Measurements from ENCODE around the gene MUS81. TPM values are rescaled to one million over a fixed set of nuclear protein-coding genes. Genes with fewer than 3 reads are reported as not detected.

MUS81 gene
- total and polyA plus RNA-seq, 9 of the 15 experiments (the other 6 are each of a cell fraction or from before 2014, with no cell fraction given): 13.4 to 118 (median 53.7) TPM

DNA sequence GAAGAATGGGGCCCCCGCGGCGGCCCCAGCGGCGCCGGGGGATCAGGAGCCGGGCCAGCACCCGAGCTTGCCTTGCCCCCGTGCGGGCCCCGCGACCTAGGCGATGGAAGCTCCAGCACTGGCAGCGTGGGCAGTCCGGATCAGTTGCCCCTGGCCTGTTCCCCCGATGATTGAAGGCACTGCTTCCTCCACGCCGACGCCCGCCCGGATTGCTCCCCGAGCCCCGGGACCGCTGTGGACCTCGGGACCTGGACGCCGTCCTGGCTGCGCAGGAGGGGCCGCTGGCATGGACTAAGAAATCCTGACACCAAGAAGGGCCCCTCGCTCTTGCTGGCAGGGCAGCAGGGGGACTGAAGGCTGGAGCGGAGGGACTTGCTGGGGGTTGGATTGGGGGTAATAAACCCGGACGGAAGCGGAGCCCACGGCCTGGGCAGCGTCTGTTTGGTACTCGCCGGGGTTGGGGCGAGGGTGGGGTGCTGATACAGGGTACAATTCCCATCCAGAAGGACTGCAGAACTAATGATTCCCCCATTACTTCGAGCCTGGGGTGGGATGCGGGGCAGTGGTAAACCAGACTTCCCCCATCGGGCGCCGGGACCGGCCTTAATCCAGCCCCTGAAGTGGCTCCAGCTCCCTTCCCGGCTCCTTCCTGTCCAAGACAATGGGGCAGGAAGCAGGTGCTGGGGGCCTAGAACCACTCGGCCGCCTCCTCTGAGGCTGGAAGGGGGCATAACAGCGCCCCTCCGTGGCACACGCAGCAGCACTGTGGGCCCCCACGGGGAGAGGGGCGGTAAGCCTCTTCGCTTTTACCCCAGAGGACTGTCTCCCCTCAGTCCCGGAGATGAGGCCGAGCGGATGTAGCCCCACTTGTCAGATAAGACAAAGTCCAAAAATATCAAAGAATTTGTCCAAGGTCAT, 31.2 kb downstream of the MUS81 start (continued):
- TF ChIP-seq ATF1 (CRISPR knock-in tag; IDR thresholded peaks at IDR 0.05) (no peak), ATF1 (tag; IDR thresholded peaks at IDR 0.05) (no peak), ARNT (IDR thresholded peaks at IDR 0.05) (no peak), RBM17 (IDR thresholded peaks at IDR 0.05; ENCODE audit: borderline replicate concordance, low read depth, low read length) (no peak), ARHGAP35 (IDR thresholded peaks at IDR 0.05; ENCODE audit: partially characterized antibody) (no peak), SMARCE1 (IDR thresholded peaks at IDR 0.05) (peak; percentile 28; the same call in 1 of the 2 replicates), SRSF7 (optimal IDR thresholded peaks at IDR 0.05; ENCODE audit: low read depth, low read length) (no peak), RB1 (IDR thresholded peaks at IDR 0.05; ENCODE audit: low read depth) (peak; percentile 71), ZNF253 (CRISPR knock-in tag; conservative IDR thresholded peaks at IDR 0.05) (no peak), CCNT2 (IDR thresholded peaks at IDR 0.05; ENCODE audit: borderline replicate concordance, extremely low read depth, insufficient read length, low read depth, low read length) (peak; percentile 72), BDP1 (IDR thresholded peaks at IDR 0.05; ENCODE audit: insufficient read depth, insufficient read length) (no peak), ZNF584 (CRISPR knock-in tag; IDR thresholded peaks at IDR 0.05; ENCODE audit: low read depth) (no peak), CHD1 (IDR thresholded peaks at IDR 0.05; ENCODE audit: low read length) (peak; percentile 11), HSF4 (CRISPR knock-in tag; IDR thresholded peaks at IDR 0.05; ENCODE audit: borderline replicate concordance) (no peak), KDM4B (IDR thresholded peaks at IDR 0.05; ENCODE audit: borderline replicate concordance in 2 of 2, low read depth in 1 of 2) (no peak), GTF2E2 (tag; IDR thresholded peaks at IDR 0.05) (peak; percentile 13; the same call in 1 of the 2 replicates), PRPF4 (IDR thresholded peaks at IDR 0.05; ENCODE audit: insufficient read depth, low read depth, low read length, poor library complexity, severe bottlenecking) (peak; percentile 23), ZFX (CRISPR knock-in tag; IDR thresholded peaks at IDR 0.05) (peak; percentile 36; the same call in 1 of the 2 replicates)
- TF ChIP-seq, protein P1, sequence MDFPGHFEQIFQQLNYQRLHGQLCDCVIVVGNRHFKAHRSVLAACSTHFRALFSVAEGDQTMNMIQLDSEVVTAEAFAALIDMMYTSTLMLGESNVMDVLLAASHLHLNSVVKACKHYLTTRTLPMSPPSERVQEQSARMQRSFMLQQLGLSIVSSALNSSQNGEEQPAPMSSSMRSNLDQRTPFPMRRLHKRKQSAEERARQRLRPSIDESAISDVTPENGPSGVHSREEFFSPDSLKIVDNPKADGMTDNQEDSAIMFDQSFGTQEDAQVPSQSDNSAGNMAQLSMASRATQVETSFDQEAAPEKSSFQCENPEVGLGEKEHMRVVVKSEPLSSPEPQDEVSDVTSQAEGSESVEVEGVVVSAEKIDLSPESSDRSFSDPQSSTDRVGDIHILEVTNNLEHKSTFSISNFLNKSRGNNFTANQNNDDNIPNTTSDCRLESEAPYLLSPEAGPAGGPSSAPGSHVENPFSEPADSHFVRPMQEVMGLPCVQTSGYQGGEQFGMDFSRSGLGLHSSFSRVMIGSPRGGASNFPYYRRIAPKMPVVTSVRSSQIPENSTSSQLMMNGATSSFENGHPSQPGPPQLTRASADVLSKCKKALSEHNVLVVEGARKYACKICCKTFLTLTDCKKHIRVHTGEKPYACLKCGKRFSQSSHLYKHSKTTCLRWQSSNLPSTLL (IDR thresholded peaks at IDR 0.05): no peak
- TF ChIP-seq, protein P2, sequence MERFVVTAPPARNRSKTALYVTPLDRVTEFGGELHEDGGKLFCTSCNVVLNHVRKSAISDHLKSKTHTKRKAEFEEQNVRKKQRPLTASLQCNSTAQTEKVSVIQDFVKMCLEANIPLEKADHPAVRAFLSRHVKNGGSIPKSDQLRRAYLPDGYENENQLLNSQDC (CRISPR knock-in tag; IDR thresholded peaks at IDR 0.05): no peak
- TF ChIP-seq, protein P3, sequence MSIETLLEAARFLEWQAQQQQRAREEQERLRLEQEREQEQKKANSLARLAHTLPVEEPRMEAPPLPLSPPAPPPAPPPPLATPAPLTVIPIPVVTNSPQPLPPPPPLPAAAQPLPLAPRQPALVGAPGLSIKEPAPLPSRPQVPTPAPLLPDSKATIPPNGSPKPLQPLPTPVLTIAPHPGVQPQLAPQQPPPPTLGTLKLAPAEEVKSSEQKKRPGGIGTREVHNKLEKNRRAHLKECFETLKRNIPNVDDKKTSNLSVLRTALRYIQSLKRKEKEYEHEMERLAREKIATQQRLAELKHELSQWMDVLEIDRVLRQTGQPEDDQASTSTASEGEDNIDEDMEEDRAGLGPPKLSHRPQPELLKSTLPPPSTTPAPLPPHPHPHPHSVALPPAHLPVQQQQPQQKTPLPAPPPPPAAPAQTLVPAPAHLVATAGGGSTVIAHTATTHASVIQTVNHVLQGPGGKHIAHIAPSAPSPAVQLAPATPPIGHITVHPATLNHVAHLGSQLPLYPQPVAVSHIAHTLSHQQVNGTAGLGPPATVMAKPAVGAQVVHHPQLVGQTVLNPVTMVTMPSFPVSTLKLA (conservative IDR thresholded peaks at IDR 0.05): peak in 1 of 2 experiments; percentile 43; a peak in 1 of 4 replicates
- TF ChIP-seq, protein P4, sequence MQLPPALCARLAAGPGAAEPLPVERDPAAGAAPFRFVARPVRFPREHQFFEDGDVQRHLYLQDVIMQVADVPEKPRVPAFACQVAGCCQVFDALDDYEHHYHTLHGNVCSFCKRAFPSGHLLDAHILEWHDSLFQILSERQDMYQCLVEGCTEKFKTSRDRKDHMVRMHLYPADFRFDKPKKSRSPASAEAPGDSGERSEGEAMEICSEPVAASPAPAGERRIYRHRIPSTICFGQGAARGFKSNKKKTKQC (CRISPR knock-in tag; IDR thresholded peaks at IDR 0.05): 0 out of 2 replicates have a peak, but pooled peaks have one; percentile 16
